Lung microvascular endothelial cell (primary cell): ENCODE data around the gene RNF217. TPM values are rescaled to one million over a fixed set of nuclear protein-coding genes. Genes with fewer than 3 reads are reported as not detected.

Experiments used
- DNase-seq, 2 donors: peaks; one replicate each; pipeline versions ENCODE4 v3.0.0 to v3.0.0-alpha.2; 2010; ENCODE audit warnings: low read depth in 2 of 2
- total RNA-seq: library from RNA; depleted of rRNA; stranded (reverse); fragments of >200 nt; gene quantifications from 2 replicates; pipeline ENCODE4 v1.2.1, GENCODE V29; 2014

RNF217 gene
- total RNA-seq, 1 donor from 2014 or later = 19.4 TPM

DNA sequence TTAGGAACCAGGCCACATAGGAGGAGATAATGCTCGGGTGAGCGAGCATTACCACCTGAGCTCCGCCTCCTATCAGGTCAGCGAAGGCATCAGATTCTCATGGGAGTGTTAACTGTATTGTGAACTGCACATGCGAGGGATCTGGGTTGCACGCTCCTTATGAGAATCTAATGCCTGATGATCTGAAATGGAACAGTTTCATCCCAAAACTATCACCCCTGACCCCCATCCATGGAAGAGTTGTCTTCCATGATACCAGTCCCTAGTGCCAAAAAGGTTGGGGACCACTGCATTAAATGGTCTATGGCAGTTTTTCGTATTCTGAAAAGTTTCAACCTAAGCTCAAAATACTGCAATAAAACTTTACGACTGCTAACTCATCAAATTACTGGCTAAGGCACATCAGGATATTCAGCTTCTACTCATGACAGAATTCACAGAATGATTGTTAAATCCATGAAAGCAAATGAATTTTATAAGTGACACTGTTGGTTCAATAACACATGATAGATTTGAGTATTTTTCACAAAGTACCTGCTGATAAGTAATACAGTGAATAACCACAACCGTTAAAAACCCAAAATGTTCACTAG, 25.9 kb downstream of the RNF217 start:
- no peak for DNase-seq

DNA sequence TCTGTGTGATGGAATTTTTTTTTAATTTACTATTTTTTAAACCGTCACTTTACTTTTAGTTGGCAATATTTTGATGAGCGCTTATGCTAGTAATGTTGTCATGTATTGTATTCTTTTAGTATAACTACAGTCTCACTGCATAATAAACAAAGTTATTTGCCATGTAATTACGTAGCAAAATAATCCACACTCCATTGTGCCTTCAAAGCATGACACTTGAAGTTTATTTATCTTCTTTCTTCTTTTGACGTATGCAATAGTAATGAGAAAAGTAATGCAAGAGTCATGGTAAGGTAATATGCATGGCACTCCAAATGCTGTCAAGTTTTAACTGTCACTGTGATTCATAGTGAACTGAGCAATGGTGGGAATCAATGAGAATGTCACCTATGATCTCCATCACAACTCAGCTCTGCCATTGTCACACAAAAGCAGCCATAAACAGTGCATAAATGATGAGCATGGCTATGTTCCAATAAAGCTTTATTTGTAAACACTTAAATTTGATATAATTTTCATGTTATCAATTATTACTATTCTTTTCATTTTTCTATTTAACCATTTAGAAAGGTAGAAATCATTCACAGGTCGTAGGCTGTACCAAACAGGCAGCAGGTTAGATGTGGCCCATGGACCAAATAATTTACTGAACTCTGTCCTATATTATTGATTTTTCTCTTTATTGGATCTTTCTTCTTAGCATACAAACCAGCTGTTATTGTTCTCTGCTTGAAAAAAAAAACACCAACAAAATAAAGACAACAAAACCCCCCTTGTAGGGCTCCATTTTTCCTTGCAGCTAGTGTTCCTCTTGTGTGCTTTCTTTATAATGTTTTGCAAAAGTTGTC, 27.1 kb downstream of the RNF217 start:
- no peak for DNase-seq

- DNase-seq = no peak
Measured at GRCh38 chr6:124990988-124991387, 28.8 kb downstream of the RNF217 start.

DNA sequence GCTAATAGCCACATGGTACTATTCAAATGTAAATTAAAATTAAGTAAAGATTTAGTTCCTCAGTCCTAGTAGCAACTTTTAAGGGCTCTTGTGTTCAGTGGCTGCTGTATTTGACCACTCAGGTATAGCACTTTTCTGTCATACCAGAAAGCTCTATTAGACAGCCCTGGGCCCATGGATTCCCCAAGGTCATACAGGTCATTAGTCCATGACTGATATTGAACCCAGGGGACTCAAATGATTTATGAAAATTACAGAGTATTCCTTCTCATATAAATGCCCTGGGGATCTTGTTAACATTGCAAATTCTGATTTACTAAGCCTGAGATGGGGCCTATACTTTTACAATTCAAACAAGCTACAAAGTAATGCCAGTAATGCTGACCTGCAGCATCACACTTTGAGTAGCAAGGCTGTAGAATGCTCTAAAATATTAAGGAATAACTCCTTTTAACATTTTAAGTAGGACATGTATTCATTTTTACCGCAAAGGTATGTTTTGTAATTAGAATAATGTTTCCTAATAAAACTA, 29.6 kb downstream of the RNF217 start:
- DNase-seq = no peak

DNA sequence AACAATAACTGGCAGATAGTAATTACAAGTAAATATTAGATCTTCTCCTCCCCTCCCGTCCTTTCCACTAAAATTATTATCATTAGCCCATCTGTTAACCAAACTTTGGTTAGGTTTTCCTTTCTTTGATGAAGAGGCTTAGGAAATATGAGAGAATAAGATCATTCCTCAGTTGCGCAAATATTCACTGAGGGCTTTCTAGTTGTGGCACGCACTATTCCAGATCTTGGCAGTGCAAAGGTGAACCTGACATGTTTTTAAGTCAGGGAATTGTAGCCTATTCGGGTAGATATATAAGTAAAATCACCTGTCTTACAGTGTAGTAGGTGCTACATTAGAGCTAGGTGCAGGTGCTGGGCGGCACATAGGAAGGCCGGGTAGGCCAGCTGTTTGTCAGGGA, 31.1 kb downstream of the RNF217 start:
- DNase-seq = no peak

DNA sequence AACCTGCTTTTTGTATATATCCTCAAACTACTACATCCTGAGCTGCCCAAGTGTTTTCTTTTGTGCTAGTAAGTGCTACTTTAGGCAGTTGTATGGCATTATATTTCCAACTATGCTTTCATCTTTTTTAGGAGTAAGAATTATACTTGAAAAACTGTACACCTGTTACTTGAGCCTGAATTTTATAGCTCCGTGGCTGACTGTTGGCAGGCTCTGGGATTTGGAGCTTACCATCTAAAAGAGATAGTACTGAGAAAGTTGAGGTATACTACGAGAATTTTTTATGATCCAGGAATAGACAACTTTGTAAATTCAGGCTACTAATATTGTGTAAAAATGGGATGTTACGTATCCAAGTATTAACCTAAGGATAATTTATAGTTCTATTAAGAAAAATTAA, 32.4 kb downstream of the RNF217 start:
- DNase-seq = no peak

DNA sequence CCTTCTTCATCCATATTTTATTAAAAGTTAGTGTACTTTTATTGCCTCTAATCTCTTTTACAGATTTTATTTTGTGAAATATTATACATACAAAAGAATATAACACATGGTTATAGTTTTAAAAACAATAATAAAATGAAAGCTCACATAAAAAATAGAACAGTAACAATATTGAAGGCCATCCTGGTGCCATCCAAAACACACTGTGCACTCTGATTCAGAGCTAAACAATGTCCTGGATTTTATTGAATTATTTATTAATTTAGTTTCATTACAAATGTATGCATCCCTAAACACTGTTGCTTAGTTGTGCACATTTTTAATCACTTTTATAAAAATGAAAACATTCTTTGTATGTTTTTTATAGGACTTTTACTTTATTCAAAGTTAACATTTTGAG, 32.9 kb downstream of the RNF217 start:
- peak in 1 of 2 donors; percentile 47 for DNase-seq

- DNase-seq = no peak
Measured at GRCh38 chr6:124995645-124996325, 33.5 kb downstream of the RNF217 start.

GRCh38 chr6:124996411-124996810, 34.2 kb downstream of the RNF217 start:
- DNase-seq = no peak

DNA sequence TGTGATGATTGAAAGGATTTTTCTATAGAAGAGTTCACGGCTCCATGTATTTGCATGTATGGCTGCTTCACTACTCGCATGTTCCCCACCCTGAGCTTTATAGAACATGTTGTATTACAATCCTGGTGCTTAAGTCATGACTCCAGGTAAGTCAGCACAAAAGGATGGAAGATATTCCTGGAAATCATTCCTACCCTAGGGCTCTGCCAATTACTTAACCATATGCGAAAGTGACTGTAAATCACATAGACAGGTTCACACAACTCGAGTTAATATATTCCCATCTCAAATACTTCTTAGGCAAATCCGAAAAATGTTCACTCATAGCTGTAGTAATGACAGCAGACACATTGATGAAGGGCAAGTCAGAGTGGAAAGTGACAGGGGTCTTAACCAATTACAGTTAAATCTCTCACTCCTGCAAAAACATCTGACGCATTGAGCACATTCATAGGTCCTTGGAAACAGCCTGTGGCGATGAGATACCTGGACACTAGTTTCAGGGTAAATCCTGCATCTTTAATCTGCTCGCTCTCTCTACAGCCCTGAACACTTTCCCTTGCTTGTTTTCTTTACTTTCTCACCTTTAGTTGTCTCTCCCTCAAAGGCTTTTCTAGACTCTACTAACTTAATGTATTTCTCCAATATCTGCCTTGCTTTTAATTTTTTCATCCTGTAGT, 35.1 kb downstream of the RNF217 start:
- no peak for DNase-seq

GRCh38 chr6:124999105-124999764, 37.0 kb downstream of the RNF217 start:
- DNase-seq = no peak

- DNase-seq = peak in 1 of 2 donors; percentile 68
Measured at GRCh38 chr6:125001684-125002405, 39.6 kb downstream of the RNF217 start.

GRCh38 chr6:125002406-125002741, 40.1 kb downstream of the RNF217 start:
- peak in 1 of 2 donors; percentile 34 for DNase-seq

DNA sequence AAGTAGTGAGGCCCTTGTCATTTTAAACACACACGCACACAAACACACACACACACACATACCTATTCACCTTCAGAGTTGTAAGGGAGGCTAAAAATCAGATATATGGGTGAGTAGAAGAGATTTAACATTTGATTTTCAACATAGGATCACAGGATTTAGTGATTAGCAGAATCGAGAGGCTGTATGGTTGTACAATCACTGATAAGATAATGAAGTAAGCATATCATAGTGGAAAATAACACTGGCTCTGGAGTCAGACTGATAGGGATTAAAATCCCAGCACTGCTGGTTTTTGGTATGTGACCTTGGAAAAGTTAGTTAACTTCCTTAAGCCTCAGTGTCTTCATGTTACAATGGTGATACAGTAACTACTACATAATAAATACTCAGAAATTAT, 40.8 kb downstream of the RNF217 start:
- no peak for DNase-seq

DNA sequence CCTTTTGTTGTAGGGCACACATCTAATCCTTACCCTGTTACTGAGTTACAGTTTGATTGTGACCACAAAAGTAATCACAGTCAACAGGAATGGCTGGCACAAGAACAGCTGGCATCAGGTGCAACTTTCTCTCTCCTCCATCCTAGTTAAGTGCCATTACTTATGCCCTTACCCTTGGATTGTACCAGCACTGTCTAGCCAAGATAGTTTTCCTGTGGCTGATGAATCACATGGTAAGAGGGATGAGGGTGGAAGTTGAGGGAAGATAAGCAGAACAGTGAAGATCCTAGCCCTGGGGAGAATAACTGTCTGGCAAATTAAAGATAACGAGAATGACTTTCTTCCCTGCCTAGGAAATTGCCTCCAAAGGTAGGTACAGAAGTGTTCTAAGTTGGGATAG, 42.0 kb downstream of the RNF217 start:
- no peak for DNase-seq

GRCh38 chr6:125004797-125005595, 42.8 kb downstream of the RNF217 start:
- no peak for DNase-seq

GRCh38 chr6:125008261-125008703, 46.0 kb downstream of the RNF217 start:
- no peak for DNase-seq

GRCh38 chr6:125008957-125009356, 46.7 kb downstream of the RNF217 start:
- DNase-seq = no peak

DNA sequence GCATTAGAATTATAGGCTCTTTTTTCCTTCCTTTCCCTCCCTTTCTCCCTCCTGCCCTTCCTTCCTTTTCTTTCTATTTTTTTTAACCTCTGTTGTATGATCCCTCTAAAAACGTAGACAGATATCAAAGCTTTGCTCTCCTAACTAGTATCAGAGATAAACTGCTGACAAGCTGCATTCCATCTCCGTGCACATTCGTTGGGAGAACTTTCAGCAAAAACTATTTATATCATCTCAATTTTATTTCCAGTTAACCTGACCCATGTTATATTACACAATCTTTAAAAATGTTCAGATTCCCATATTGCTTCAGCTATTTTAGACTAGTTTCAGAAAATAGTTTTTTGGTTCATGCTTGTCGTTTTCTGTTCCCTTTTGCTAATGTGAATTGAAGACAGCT, 47.3 kb downstream of the RNF217 start:
- DNase-seq = peak in 1 of 2 donors; percentile 71
